ENCODE results near the gene GMPPB. TPM values are rescaled to one million over a fixed set of nuclear protein-coding genes. Genes with fewer than 3 reads are reported as not detected.

Gene GMPPB
- polyA plus RNA-seq, 1 donor (not counting 4 experiments of a cell fraction or from before 2014, with no cell fraction given), result 17.4 TPM

GRCh38 chr3:49717211-49717958 lies 6.4 kb downstream of the GMPPB start:
- Histone ChIP-seq H3K9ac (ENCODE audit: control insufficient read depth, extremely low read depth, insufficient read depth, low read length) (no peak overlapping the region), H3K9me3 (ENCODE audit: control insufficient read depth, low read depth, low read length) (no peaks in the 10 kb centered on the region), H2AFZ (ENCODE audit: control insufficient read depth, low read length) (no peak overlapping the region), H3K79me2 (ENCODE audit: control insufficient read depth, insufficient read depth, low read length) (peaks cover 3% of the 10 kb centered on the region), H3K4me1 (ENCODE audit: control insufficient read depth, extremely low read depth, insufficient read depth, low read length) (peaks cover 20% of the 10 kb centered on the region), H3K4me3 (ENCODE audit: control insufficient read depth in 2 of 3, extremely low read depth in 1 of 3, insufficient read depth in 2 of 3, low read depth in 1 of 3, low read length in 3 of 3) (no peak overlapping the region), H4K20me1 (ENCODE audit: control insufficient read depth, extremely low read depth, insufficient read depth, low read length) (peaks cover 14% of the 10 kb centered on the region), H3K9me1 (ENCODE audit: control insufficient read depth, extremely low read depth, insufficient read depth, low read length) (no peaks in the 10 kb centered on the region), H3K4me2 (ENCODE audit: control insufficient read depth, extremely low read depth, insufficient read depth, low read depth, low read length) (no peak overlapping the region), H3K27ac (ENCODE audit: control insufficient read depth, insufficient read depth, low read length) (no peak overlapping the region), H3K36me3 (ENCODE audit: control insufficient read depth in 2 of 2, extremely low read depth in 1 of 2, insufficient read depth in 2 of 2, low read length in 2 of 2) (peaks cover 18 to 27% of the 10 kb centered on the region in 2 experiments), H3K27me3 (ENCODE audit: control insufficient read depth, extremely low read depth, insufficient read depth, low read length) (no peaks in the 10 kb centered on the region)
- dilution Hi-C loops (cut with MboI; ENCODE audit: extremely low pct_ligation_motif_present, low sequenced_read_pairs), result no loop called here
- DNase-seq (ENCODE audit: low read depth, low spot score) (no peak), FAIRE-seq (no peak)
- no peak for TF ChIP-seq EZH2 (IDR thresholded peaks at IDR 0.05; ENCODE audit: low read length)
- TF ChIP-seq, protein P1, sequence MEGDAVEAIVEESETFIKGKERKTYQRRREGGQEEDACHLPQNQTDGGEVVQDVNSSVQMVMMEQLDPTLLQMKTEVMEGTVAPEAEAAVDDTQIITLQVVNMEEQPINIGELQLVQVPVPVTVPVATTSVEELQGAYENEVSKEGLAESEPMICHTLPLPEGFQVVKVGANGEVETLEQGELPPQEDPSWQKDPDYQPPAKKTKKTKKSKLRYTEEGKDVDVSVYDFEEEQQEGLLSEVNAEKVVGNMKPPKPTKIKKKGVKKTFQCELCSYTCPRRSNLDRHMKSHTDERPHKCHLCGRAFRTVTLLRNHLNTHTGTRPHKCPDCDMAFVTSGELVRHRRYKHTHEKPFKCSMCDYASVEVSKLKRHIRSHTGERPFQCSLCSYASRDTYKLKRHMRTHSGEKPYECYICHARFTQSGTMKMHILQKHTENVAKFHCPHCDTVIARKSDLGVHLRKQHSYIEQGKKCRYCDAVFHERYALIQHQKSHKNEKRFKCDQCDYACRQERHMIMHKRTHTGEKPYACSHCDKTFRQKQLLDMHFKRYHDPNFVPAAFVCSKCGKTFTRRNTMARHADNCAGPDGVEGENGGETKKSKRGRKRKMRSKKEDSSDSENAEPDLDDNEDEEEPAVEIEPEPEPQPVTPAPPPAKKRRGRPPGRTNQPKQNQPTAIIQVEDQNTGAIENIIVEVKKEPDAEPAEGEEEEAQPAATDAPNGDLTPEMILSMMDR (optimal IDR thresholded peaks at IDR 0.05 in 1 of 3, IDR thresholded peaks at IDR 0.05 in 1 of 3, conservative IDR thresholded peaks at IDR 0.05 in 1 of 3; ENCODE audit: extremely low read depth in 1 of 3, insufficient read depth in 2 of 3, low read length in 3 of 3), result no peak

GRCh38 chr3:49716691-49717210 lies 7.0 kb downstream of the GMPPB start:
- Histone ChIP-seq H3K4me3 (ENCODE audit: control insufficient read depth in 2 of 3, extremely low read depth in 1 of 3, insufficient read depth in 2 of 3, low read depth in 1 of 3, low read length in 3 of 3) (no peak overlapping the region), H3K36me3 (ENCODE audit: control insufficient read depth in 2 of 2, extremely low read depth in 1 of 2, insufficient read depth in 2 of 2, low read length in 2 of 2) (peaks cover 12 to 25% of the 10 kb centered on the region in 2 experiments), H3K9me3 (ENCODE audit: control insufficient read depth, low read depth, low read length) (no peaks in the 10 kb centered on the region), H3K9ac (ENCODE audit: control insufficient read depth, extremely low read depth, insufficient read depth, low read length) (no peak overlapping the region), H3K27ac (ENCODE audit: control insufficient read depth, insufficient read depth, low read length) (no peak overlapping the region), H3K79me2 (ENCODE audit: control insufficient read depth, insufficient read depth, low read length) (no peaks in the 10 kb centered on the region), H2AFZ (ENCODE audit: control insufficient read depth, low read length) (no peak overlapping the region), H3K9me1 (ENCODE audit: control insufficient read depth, extremely low read depth, insufficient read depth, low read length) (no peaks in the 10 kb centered on the region), H3K4me2 (ENCODE audit: control insufficient read depth, extremely low read depth, insufficient read depth, low read depth, low read length) (no peak overlapping the region), H3K27me3 (ENCODE audit: control insufficient read depth, extremely low read depth, insufficient read depth, low read length) (no peaks in the 10 kb centered on the region), H3K4me1 (ENCODE audit: control insufficient read depth, extremely low read depth, insufficient read depth, low read length) (peaks cover 19% of the 10 kb centered on the region), H4K20me1 (ENCODE audit: control insufficient read depth, extremely low read depth, insufficient read depth, low read length) (peaks cover 14% of the 10 kb centered on the region)
- FAIRE-seq (no peak), DNase-seq (ENCODE audit: low read depth, low spot score) (no peak)
- no peak for TF ChIP-seq EZH2 (IDR thresholded peaks at IDR 0.05; ENCODE audit: low read length)
- TF ChIP-seq, protein P1 (optimal IDR thresholded peaks at IDR 0.05 in 1 of 3, IDR thresholded peaks at IDR 0.05 in 1 of 3, conservative IDR thresholded peaks at IDR 0.05 in 1 of 3; ENCODE audit: extremely low read depth in 1 of 3, insufficient read depth in 2 of 3, low read length in 3 of 3), result no peak
- dilution Hi-C loops (cut with MboI; ENCODE audit: extremely low pct_ligation_motif_present, low sequenced_read_pairs), result no loop called here

Data from keratinocyte (primary cell).